HG03469 (cell line): ENCODE measurements around the gene RNU6-1.

Experiments used
- ATAC-seq: cut with Tn5 transposase; IDR thresholded peaks from one replicate; pipeline ENCODE4 v1.9.1; 2021; ENCODE audit warnings: mild to moderate bottlenecking, moderate library complexity, moderate number of reproducible peaks; ENCODE audit not compliant: unreplicated experiment

The RNU6-1 gene

DNA sequence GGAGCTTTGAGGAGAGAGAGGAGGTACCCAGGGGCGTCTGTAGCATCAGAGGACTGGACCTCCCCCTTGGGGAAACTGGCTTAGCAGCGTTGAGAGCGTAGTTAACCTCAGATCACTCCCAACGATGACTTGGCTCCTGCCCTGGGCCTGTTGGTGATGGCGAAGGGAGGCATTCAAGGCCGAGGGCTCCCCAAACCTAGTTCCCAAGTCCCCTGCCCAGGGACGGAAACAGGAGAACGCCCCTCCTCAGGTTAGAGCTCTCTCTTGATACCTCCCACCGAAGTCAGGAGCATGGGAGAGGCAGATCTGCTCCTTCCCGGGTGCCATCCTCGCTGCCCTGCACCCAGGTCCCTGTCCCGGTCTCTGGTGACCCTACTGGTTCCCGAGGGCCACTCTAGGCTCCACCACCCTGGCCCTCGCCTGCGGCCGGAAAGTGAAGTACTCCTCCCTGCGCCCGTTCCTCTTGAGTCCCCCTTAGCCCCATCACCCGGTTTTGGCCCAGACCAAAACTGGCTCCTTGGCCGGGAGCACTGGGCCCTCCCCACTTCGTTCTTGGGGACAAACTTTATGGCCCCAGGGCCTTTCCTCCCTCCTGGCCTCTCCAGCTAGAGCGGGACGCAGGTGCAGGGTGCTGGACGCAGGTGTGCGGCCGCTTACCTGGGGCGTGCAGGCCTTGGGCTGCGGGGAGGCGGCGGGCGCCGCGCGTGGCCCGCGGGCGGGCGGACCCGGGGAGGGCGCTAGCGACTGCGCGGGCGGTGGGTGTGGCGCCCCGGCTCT is 17.1 kb downstream of the RNU6-1 start:
- no peak for ATAC-seq

DNA sequence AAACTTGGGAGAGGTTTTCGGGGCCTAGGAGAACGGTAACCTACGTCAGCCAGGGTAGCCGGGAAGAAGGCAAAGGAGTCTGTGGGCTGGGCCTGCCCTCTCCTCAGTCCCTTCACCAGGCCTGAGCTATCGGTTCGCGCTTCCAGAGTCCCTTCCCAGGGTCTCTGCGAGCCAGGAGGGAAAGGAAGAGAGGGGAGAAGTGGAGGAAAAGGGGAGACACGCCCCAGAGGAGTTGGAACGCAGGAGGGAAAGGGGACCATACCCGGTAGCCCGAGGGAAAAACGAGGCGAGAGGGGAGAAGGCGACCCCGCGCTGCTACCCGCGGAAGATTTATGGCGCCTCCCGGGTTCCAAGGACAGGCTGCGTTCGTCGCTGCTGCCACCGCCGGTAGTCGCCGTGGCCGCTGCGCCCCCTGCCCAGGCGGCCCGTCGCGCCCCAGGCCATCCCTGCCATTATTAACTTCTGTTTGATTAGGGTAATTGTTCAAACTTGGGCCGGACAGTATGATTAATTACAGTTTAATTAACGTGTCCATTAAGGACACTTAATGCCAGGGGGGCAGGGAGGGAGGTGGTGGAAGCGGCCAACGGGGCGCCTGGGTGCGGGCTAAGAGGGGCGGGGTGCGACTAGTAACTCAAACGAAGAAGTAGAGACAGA is 17.9 kb downstream of the RNU6-1 start:
- no peak for ATAC-seq

DNA sequence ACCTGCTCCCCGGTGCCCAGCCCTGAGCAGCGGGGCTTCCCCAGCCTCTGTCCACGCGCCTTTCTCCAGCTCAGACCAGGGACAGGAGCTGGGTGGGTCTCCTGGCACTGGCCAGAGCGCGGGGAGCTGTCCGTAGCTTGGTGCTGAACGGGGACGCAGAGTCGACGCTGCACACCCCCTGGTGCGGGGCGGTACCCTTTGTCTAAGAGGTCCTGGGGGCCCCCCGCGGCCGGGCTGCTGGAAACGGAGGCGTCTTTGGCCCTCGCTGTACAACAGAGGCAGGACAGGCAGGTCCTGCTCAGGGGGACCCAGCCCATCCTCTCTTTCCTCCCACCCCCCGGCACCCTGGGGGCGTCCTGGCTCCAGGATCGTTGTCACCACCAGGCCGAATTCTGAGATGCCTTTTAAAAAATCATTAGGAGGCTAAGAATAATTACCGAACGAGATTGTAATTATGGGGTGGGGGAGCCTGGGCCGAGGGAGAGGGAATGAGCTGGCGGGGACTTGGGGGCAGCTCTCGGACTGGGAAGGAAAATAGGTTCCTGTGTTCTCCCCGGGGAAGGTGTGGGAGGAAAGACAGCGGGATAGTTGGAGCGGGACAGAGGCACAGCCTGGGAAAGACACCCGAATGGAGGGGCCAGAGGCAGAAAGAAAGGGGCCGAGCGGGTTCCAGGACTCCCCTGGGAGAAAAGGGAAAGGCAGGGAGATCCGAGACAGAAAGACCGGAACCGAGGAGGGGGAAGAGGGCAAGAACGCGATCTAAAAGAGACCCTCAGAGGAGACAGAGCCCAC is 18.7 kb downstream of the RNU6-1 start:
- ATAC-seq = no peak

DNA sequence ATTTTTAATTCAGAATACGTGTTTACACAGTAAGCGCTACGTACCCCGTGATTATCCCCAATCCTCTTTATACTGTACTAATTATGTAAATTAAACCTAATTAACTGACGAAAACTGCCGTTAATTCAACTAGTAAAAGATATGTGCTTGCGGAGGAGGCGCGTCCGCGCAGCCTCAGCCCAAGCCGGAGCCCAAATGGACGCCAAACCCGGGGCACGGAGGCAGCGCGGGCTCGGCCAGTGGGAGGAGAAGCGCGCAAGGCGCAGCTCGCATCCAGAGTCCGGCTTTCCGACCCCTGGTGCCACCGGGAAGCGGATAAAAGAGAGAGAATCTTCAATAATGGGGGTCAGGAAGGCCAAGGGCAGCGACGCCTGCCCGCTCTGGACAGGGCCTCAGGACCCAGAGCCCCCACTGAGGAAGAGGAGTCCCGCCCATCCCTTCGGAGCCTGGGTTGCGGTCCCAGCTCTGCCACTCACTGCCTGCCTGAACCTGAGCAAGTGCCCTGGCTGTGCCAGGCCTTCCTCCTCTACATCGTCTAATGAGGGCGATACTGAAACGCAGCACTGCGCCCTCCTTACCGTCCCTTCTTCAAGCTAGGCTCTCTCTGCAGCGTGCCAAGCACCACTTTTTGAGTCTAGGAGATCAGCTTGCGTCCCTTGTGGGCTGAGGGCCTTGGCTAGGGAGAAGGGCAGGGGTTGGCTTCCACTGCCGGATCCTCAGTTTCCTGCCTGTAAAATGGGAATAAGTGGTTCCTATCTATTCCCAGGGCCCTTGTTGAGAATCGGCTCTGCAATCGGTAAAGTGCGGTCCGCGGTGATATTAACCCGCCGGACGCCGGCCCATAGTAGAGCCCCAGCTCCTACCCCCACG is 19.5 kb downstream of the RNU6-1 start:
- ATAC-seq = no peak

DNA sequence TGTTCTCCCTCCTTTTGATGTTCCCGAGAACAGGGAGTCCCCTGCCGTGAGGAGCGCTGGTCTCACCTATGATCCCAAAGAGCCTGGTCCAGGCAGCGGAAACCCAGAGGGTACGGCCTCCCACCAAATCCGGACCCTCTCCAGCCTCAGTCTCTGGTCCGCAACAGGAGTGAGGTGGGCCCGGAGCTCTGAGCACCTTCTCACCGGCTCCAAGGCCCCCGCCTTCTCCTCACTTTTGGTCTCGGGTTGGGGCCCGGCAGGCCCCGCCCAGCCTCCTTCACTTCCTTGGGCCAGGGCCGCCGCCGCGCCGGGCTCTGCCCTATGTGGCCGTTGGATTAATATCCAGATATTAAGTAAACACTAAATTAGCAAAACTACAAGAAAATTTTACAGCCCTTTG is 20.2 kb downstream of the RNU6-1 start:
- no peak for ATAC-seq

DNA sequence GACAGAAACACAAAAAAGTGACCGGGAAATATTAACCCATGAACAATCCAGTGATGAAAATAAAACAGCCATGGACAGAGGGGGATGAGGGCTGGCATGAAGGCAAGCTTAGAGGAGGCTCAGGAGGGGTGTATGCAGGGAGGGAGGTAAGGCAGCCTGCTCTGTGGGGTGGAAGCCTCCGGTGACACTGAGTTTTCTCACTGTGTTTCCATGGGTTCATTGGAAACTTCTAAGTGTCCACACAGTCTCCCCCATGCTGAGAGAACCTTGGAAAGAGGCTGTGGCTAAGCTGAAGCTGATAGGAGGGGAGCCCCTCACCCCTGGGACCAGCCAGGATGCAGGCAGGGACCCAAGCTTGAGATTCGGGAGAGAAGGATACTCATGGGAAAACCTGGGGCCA is 21.4 kb downstream of the RNU6-1 start:
- no peak for ATAC-seq

DNA sequence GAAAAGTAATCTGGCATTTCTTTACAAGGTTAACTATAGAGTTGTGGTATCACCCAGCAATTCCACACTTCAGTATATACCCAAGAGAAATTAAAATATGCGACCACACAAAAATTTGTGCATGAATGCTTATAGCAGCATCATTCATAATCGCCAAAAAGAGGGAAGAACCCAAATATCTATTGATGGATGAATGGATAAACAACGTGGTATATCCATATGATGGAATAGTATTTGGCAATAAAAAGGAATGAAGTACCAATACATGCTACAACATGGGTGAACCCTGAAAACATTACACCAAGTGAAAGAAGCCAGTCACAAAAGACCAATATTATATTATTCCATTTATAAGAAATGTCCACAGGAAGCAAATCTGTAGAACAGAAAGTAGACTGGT is 23.2 kb downstream of the RNU6-1 start:
- no peak for ATAC-seq

DNA sequence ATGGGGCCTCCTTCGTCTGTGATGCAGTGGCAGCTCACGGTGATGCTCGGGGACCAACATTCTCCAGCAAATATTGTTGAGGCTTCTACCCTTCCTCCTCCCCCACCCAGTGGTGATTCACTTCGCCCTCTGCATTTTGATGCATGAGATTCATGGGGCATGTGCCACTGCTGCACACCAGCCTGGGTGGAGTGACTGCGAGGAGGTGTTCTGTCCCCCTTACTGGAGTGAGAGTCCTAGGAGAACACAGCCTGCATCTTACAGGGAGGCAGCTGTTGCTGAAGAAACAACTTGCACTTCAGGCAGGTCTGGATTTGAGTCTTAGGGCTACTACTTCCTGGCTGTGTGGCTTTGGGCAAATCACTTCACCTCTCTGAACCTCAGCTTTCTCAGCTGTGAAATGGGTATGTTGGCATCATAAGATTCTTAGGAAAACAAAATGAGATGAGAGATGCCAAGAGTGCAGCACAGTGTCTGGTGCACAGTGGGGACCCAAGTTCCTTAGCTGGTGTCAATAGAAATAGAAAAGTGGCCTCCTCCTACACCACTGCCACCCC is 24.7 kb downstream of the RNU6-1 start:
- ATAC-seq = no peak

DNA sequence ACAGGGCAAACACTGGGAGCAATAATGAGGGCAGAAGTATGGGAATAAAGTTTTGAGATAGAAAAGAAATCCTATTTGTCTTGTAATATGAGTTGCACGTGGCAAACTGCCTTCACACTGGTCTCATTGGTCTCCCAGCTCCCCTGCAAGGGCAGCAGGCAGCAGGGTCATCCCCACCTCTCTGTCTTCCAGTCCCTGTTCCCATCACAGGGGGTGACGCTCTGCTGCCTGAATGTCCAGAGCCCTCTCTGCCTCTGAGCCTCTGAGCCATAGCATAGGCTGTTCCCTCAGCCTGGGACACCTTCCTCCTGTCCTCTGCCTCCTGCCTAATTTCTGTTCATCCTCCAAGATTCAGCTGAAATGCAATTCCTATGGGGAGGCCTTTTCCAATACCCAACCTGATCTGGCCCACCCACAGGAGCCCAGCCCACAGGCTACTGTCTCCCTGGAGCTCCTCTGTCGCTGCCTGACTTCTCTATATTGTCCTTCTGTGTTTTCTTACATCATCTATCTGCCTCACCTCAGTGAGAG is 26.7 kb downstream of the RNU6-1 start:
- ATAC-seq = no peak

DNA sequence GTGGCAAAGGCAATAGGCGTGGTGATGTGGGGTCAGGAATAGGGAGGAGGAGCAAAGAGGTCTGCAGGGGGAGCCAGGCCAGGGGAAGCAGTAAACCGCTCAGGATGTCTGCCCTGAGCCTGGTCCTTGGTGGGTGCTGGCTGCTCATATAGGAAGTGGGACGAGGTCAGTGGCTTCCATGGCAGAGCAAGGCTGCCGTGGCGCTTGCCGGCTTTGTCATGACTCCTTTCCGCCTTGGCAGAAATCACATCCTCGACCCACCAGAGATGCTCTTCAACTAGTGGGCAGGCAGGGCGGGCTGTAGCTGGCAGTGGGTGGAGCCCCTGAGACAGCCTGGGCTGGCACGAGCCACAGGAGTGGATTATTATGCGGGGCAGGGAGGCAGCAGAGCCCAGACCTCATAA is 27.6 kb downstream of the RNU6-1 start:
- no peak for ATAC-seq

DNA sequence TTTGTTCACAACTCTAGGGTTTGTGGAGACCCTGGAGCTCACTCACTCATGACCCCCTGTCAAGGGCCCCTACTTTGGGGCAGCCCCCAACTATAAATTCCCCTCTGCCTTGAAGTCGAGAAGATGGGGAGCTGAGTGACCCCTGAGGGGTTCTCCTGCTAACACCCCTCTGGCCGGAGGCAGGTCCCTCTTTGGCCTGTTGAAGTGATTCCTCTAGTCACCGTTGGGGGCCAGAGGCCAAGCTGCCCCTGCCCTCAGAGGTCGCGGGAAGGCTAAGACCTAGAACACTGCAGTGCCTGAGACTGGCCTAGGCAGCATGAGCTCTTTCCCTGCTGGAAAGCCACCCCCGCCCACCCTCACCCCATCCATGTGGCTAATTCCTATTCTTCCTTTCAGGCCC is 30.0 kb downstream of the RNU6-1 start:
- ATAC-seq = no peak

DNA sequence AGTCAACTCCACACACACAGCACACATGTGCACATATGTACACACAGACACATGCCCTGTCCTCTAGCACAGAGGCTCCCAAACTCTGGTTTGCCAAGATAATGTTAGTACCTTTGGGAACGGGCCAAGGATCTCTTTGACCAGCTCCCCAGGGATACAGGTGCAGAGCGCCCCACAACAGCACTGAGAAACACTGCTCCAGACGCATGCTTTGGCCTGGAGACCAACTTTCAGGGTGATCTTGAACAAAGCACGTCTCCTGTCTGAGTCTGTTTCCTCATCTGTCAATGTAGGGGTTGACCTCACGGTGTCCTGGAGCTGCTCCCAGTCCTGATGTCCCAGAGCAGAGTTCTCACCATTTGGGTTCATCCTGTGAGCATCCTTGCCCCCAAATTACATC is 30.4 kb downstream of the RNU6-1 start:
- no peak for ATAC-seq

DNA sequence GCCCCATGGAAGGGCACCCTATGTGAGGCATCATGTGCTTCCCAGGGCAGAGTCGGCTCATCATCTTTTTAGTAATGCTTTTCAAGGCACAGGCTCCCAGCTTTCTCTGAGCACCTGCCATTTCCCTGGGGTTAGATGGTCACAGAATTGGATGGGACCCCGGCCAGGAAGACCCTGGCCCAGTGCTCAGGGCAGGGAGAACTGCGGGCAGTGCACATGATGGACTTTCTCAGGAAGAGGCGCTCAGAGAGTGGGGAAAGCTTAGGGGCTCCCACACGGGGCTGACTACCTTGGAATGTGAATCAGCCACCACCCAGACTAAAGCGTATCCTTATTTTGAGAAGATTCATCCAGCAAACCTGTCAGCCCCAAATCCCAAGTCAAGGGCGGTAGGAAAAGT is 31.0 kb downstream of the RNU6-1 start:
- ATAC-seq = no peak

DNA sequence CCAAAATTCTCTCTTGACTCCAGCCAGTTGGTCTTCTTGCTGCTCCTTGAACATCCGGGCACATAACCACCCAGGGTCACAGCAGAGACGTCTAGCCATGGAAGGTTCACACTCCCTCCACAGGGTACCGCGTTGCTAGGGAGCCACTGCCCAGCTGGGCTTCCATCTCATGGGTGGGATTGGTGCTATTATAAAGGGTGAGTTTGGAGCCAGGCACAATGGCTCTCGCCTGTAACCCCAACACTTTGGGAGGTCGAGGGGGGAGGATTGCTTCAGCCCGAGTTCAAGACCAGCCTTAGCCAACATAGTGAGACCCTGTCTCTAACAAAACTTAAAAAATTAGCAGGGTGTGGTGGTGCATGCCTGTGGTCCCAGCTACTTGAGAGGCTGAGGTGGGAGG is 32.0 kb downstream of the RNU6-1 start:
- no peak for ATAC-seq

DNA sequence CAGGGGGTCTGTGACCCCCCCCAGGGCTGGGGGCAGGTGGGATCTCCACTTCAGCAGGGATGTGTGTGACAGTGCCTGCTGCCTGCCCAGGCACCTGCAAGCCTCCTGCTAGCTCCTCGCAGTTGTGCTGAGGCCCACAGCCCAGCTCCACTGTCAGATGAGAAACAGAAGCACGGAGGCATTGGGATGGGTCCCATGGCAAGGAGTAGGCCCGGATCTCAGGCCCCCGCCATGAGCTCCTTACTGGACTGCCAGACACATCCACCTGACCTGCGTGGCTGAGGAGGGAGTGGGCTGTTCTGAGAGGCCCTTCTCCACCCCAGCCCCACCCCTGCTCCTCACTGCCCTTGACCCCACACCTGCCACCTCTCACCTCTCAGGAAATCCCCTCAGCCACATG is 32.7 kb downstream of the RNU6-1 start:
- ATAC-seq = no peak

DNA sequence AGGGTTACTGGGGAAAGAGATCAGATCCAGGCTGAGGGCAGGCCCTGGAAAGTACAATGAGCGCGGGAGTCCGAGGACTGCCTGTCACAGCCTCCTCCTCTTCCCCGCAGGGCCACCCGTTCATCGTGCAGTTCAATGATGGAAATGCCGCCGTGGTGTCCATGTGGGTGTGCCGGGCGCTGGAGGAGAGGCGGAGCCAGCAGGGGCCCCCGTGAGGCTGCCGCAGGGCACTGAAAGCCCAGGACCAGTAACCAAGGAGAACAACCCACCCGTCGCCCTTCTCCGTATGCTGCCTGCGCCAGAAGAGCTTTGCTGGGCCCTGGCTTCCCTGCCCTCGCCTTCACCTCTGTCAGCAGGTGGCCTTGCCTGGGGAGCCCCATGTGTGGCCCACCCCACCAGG is 33.3 kb downstream of the RNU6-1 start:
- ATAC-seq = no peak

DNA sequence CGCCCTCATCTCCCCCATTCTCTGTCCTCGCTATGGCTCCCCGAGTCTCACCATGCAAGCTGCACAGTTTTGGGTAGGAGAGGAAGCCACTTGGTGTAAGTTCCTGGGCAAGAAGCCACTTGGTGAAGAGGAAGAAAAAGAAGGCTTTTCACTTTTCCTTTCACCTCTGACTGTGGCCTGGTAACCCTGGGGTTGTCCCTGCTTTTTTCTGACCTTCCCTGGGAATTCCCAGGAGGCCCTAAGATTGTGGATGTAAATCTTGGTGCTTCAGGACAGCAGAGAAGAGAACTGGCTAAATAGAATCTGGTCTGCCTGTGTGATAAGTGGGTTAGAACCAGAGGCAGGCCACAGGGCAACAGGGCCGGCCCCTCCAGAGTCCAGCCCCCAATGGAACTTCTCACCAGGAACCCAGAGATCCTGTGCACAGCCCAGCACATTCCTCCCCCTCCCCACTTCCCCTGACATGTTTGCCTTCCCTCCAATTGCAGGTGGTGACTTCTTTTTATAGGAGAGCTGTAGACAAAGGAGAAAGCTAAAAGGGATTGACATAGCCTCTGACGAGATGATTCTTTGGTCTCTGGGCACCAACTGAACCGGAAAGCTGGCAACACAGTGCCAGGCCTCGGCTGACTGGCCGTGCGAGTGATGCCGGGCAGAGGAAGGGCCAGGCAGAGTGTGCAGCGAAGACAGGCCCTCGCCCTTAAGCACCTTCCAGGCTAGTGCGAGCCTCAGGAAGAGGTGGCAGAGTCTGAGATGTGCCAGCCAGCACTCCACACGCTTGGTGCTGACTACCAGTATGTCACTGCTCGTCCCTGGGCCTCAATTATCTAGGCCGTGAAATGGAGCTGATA is 34.0 kb downstream of the RNU6-1 start:
- no peak for ATAC-seq

DNA sequence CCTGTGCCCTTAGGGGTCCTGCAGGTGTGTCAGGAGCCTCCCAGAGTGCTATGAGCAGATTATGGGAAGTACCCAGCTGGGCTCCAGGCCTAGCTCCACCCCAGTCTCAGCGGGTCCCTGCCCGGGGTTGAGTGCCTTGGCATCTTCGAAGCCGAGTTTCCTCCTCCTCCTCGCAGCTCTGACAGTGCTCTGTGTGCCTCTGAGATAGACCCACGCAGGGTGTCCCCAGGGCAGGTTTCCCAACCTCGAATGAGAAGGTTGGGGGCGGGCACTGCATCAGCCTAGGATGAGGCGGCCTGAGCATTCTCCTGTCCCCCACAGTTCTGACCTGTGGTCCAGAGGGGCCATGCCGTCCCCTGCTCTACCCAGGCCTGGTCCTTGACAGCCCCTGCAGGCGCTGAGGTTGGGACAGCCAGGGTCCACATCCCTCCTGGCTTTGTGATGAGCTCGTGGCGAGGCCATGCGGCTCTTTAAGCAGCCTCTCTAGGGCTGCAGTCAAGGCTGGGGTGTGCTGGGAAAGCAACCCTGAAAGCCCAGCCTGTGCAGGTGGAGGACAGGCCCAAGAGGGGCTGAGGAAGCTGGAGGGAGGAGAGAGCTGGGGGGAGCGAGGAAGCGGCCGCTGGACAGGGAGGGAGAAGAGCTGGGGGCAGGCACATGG is 34.7 kb downstream of the RNU6-1 start:
- no peak for ATAC-seq
